H9 (cell line): Measurements from ENCODE around the gene TBX1. TPM values are rescaled to one million over a fixed set of nuclear protein-coding genes. Genes with fewer than 3 reads are reported as not detected.

Source experiments
- DNase-seq: peaks from one replicate; pipeline ENCODE4 v3.0.0-alpha.2; 2017
- H2AFZ ChIP-seq: one replicate; pipeline ENCODE4 v1.6.1; 2013; ENCODE audit warnings: mild to moderate bottlenecking, low read length, control low read depth, moderate library complexity
- H2AK5ac ChIP-seq: 2 replicates; pipeline ENCODE4 v1.6.1; 2013; ENCODE audit warnings: low read length, control low read depth, mixed read lengths; ENCODE audit not compliant: insufficient read length
- H2BK120ac ChIP-seq: one replicate; pipeline ENCODE4 v1.6.1; 2013; ENCODE audit warnings: low read depth, mild to moderate bottlenecking, low read length, control low read depth, inconsistent platforms; ENCODE audit not compliant: poor library complexity, severe bottlenecking
- H2BK12ac ChIP-seq: 2 replicates; pipeline ENCODE4 v1.6.1; 2013; ENCODE audit warnings: low read length, control low read depth, mixed read lengths, low read depth; ENCODE audit not compliant: insufficient read length
- H2BK15ac ChIP-seq: 2 replicates; pipeline ENCODE4 v1.6.1; 2013; ENCODE audit warnings: low read depth, low read length, control low read depth
- H2BK20ac ChIP-seq: one replicate; pipeline ENCODE4 v1.6.1; 2013; ENCODE audit warnings: low read depth, mild to moderate bottlenecking, low read length, control low read depth, inconsistent platforms; ENCODE audit not compliant: poor library complexity, severe bottlenecking
- H2BK5ac ChIP-seq: 2 replicates; pipeline ENCODE4 v1.6.1; 2013; ENCODE audit warnings: low read length, control low read depth, mixed read lengths; ENCODE audit not compliant: insufficient read length
- H3K14ac ChIP-seq: 2 replicates; pipeline ENCODE4 v1.6.1; 2013; ENCODE audit warnings: low read length, control low read depth; ENCODE audit not compliant: insufficient read depth
- H3K18ac ChIP-seq: 2 replicates; pipeline ENCODE4 v1.6.1; 2013; ENCODE audit warnings: low read depth, mild to moderate bottlenecking, mixed read lengths, low read length, control low read depth; ENCODE audit not compliant: insufficient read length
- H3K23ac ChIP-seq: 2 replicates; pipeline ENCODE4 v1.6.1; 2013; ENCODE audit warnings: low read length, control low read depth, mixed read lengths, low read depth; ENCODE audit not compliant: insufficient read length
- H3K23me2 ChIP-seq: 2 replicates; pipeline ENCODE4 v1.6.1; 2013; ENCODE audit warnings: low read depth, mild to moderate bottlenecking, mixed read lengths, low read length, control low read depth; ENCODE audit not compliant: insufficient read length, poor library complexity, severe bottlenecking
- H3K27ac ChIP-seq: 2 replicates; pipeline ENCODE4 v1.5.1; 2013; ENCODE audit warnings: low read length, control low read depth, mixed read lengths, low read depth; ENCODE audit not compliant: insufficient read length
- H3K27me3 ChIP-seq: 2 replicates; pipeline ENCODE4 v1.6.1; 2013; ENCODE audit warnings: low read length, control low read depth, inconsistent platforms; ENCODE audit not compliant: insufficient read depth
- H3K4ac ChIP-seq: 2 replicates; pipeline ENCODE4 v1.6.1; 2013; ENCODE audit warnings: low read depth, mild to moderate bottlenecking, control low read depth, inconsistent platforms, low read length, moderate library complexity
- H3K4me1 ChIP-seq: 2 replicates; pipeline ENCODE4 v1.6.1; 2013; ENCODE audit warnings: low read length, control low read depth, inconsistent platforms; ENCODE audit not compliant: insufficient read depth
- H3K4me2 ChIP-seq: 2 replicates; pipeline ENCODE4 v1.6.1; 2013; ENCODE audit warnings: low read length, control low read depth, mixed read lengths; ENCODE audit not compliant: insufficient read length, insufficient read depth
- H3K56ac ChIP-seq: 2 replicates; pipeline ENCODE4 v1.6.1; 2013; ENCODE audit warnings: low read depth, mild to moderate bottlenecking, mixed read lengths, low read length, control low read depth; ENCODE audit not compliant: insufficient read length
- H3K79me1 ChIP-seq: 2 replicates; pipeline ENCODE4 v1.6.1; 2013; ENCODE audit warnings: low read depth, mild to moderate bottlenecking, moderate library complexity, low read length, control low read depth, inconsistent platforms; ENCODE audit not compliant: insufficient read depth, poor library complexity, severe bottlenecking
- H3K79me2 ChIP-seq: 2 replicates; pipeline ENCODE4 v1.6.1; 2013; ENCODE audit warnings: low read length, control low read depth, inconsistent platforms; ENCODE audit not compliant: insufficient read depth
- H3K9ac ChIP-seq: 2 replicates; pipeline ENCODE4 v1.6.1; 2013; ENCODE audit warnings: low read length, control low read depth, mixed read lengths; ENCODE audit not compliant: insufficient read length; ENCODE audit errors: extremely low read depth
- H3K9me3 ChIP-seq: one replicate; pipeline ENCODE4 v1.6.1; 2013; ENCODE audit warnings: low read depth, low read length, inconsistent platforms; ENCODE audit not compliant: control insufficient read depth
- H3T11ph ChIP-seq: one replicate; pipeline ENCODE4 v1.6.1; 2013; ENCODE audit warnings: mild to moderate bottlenecking, low read length, control low read depth, inconsistent platforms
- H4K20me1 ChIP-seq: one replicate; pipeline ENCODE4 v1.6.1; 2013; ENCODE audit not compliant: control insufficient read depth, insufficient read length, insufficient read depth
- H4K5ac ChIP-seq: 2 replicates; pipeline ENCODE4 v1.6.1; 2013; ENCODE audit warnings: low read depth, mild to moderate bottlenecking, mixed read lengths, low read length, control low read depth; ENCODE audit not compliant: insufficient read length
- H4K8ac ChIP-seq: replicated peaks from 2 replicates; pipeline ENCODE4 v1.6.1; 2013; ENCODE audit warnings: low read length, control low read depth, mixed read lengths, low read depth; ENCODE audit not compliant: insufficient read length
- H4K91ac ChIP-seq: 2 replicates; pipeline ENCODE4 v1.6.1; 2013; ENCODE audit warnings: low read depth, mild to moderate bottlenecking, moderate library complexity, mixed read lengths, low read length, control low read depth; ENCODE audit not compliant: insufficient read length
- H3K27ac Mint-ChIP-seq, 3 experiments: 2 replicates in 2 of 3; 3 replicates in 1 of 3; pipeline ENCODE4 v1.8.0; 2020 to 2021; ENCODE audit warnings: mixed read lengths in 3 of 3, mild to moderate bottlenecking in 1 of 3, moderate library complexity in 1 of 3
- H3K27me3 Mint-ChIP-seq: 2 replicates; pipeline ENCODE4 v1.8.0; 2021; ENCODE audit warnings: low read depth, mild to moderate bottlenecking, moderate library complexity, mixed read lengths
- H3K36me3 Mint-ChIP-seq, 3 experiments: 2 replicates in 2 of 3; 3 replicates in 1 of 3; pipeline ENCODE4 v1.8.0; 2020 to 2021; ENCODE audit warnings: low read depth in 3 of 3, mixed read lengths in 3 of 3; ENCODE audit not compliant: insufficient read depth in 1 of 3
- H3K4me1 Mint-ChIP-seq, 2 experiments: 2 replicates each; pipeline ENCODE4 v1.8.0; 2020; ENCODE audit warnings: mixed read lengths in 2 of 2
- H3K4me3 Mint-ChIP-seq, 2 experiments: 2 replicates in 1 of 2; 3 replicates in 1 of 2; pipeline ENCODE4 v1.8.0; 2020 to 2021; ENCODE audit warnings: mild to moderate bottlenecking in 2 of 2, mixed read lengths in 2 of 2, moderate library complexity in 1 of 2
- H3K9me3 Mint-ChIP-seq, 2 experiments: 2 replicates in 1 of 2; 3 replicates in 1 of 2; pipeline ENCODE4 v1.8.0; 2020; ENCODE audit warnings: mild to moderate bottlenecking in 2 of 2, mixed read lengths in 2 of 2, moderate library complexity in 1 of 2
- WGBS: extraction: QIAGEN DNeasy Blood & Tissue Kit; methylation state at CpG from one replicate; pipeline ENCODE4 v1.1.7; 2013; ENCODE audit warnings: missing lambda C conversion rate, low lambda C conversion rate, mixed read lengths; ENCODE audit not compliant: insufficient read length; ENCODE audit errors: extremely low coverage; 5-methylcytosine and 5-hydroxymethylcytosine counted together
- total RNA-seq: library from RNA; stranded (reverse); gene quantifications from 2 replicates; pipeline ENCODE4 v1.2.1, GENCODE V29; 2021
- TF ChIP-seq, protein P1 (sequence below): fragments of 200-600 bp; sonication (generic); conservative IDR thresholded peaks from 3 replicates; pipeline ENCODE4 v1.8.0; 2021; ENCODE audit warnings: antibody characterized with exemption, mild to moderate bottlenecking

TBX1 gene
- total RNA-seq, 1 experiment from 2014 or later, result 2.2 TPM

DNA sequence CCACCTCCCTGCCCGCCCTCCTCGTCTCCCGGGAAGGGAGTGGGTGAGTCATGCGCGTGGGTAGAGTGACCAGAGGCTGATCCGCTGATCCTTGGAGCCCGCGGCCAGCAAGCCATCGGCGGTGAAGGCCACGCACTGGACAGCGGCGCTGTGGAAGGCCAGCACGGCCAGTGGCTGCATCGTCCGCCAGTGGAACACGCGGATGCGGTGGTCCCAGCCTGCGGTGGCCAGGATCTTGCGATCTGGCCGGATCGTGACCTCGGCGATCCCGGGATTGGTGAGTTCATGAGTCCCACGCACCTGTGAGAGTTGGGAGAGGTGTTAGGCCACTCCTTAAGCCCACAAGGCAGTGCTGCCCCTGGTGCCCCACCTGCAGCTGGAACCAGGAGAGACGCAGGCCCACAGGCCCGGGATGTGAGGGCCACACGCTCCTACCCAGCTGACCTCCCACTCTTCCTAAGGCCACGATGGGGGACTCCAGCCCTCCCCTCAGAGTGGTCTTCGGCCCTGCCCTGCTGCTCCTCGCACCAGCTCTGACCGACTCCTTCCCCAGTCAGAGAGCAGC lies 28.2 kb downstream of the TBX1 start:
- no peak overlapping the region for H4K91ac ChIP-seq
- no peaks in the 10 kb centered on the region for H3K27me3 ChIP-seq
- H2AFZ ChIP-seq, result no peak overlapping the region
- no peak overlapping the region for H4K8ac ChIP-seq
- no peak overlapping the region for H2AK5ac ChIP-seq
- H3K36me3 Mint-ChIP-seq, result peaks cover 0 to 3% (median 0%) of the 10 kb centered on the region in 3 experiments; a peak in 4 of 7 replicates
- no peak for DNase-seq
- no peaks in the 10 kb centered on the region for H3K23me2 ChIP-seq
- no peak overlapping the region for H3K23ac ChIP-seq
- no peak overlapping the region for H3K9ac ChIP-seq
- H3K4me3 Mint-ChIP-seq, result no peak overlapping the region
- H3K4ac ChIP-seq, result no peak overlapping the region
- H3K18ac ChIP-seq, result no peak overlapping the region
- no peaks in the 10 kb centered on the region for H3K79me2 ChIP-seq
- H3K14ac ChIP-seq, result no peak overlapping the region; the same call in 1 of the 2 replicates
- no peak overlapping the region for H2BK20ac ChIP-seq
- H2BK5ac ChIP-seq, result no peak overlapping the region
- no peaks in the 10 kb centered on the region; the same call in 1 of the 2 replicates for H3K27me3 Mint-ChIP-seq
- peaks cover 5 to 6% of the 10 kb centered on the region in 2 experiments; a peak in 1 of 4 replicates for H3K4me1 Mint-ChIP-seq
- H3K9me3 Mint-ChIP-seq, result no peaks in the 10 kb centered on the region; a peak in 2 of 5 replicates
- H3K27ac Mint-ChIP-seq, result no peak overlapping the region
- H3T11ph ChIP-seq, result no peak overlapping the region
- TF ChIP-seq, protein P1, sequence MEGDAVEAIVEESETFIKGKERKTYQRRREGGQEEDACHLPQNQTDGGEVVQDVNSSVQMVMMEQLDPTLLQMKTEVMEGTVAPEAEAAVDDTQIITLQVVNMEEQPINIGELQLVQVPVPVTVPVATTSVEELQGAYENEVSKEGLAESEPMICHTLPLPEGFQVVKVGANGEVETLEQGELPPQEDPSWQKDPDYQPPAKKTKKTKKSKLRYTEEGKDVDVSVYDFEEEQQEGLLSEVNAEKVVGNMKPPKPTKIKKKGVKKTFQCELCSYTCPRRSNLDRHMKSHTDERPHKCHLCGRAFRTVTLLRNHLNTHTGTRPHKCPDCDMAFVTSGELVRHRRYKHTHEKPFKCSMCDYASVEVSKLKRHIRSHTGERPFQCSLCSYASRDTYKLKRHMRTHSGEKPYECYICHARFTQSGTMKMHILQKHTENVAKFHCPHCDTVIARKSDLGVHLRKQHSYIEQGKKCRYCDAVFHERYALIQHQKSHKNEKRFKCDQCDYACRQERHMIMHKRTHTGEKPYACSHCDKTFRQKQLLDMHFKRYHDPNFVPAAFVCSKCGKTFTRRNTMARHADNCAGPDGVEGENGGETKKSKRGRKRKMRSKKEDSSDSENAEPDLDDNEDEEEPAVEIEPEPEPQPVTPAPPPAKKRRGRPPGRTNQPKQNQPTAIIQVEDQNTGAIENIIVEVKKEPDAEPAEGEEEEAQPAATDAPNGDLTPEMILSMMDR, result no peak
- no peak overlapping the region for H2BK120ac ChIP-seq
- no peak overlapping the region for H3K4me2 ChIP-seq
- no peak overlapping the region for H2BK12ac ChIP-seq
- H3K56ac ChIP-seq, result no peak overlapping the region
- H3K9me3 ChIP-seq, result no peaks in the 10 kb centered on the region
- H4K20me1 ChIP-seq, result peaks cover 3% of the 10 kb centered on the region
- no peak overlapping the region for H3K27ac ChIP-seq
- H3K4me1 ChIP-seq, result no peaks in the 10 kb centered on the region
- WGBS, result no CpG with 5 or more reads among the region's 34 CpGs
- H4K5ac ChIP-seq, result no peak overlapping the region
- H3K79me1 ChIP-seq, result no peaks in the 10 kb centered on the region
- H2BK15ac ChIP-seq, result no peak overlapping the region
